SK-N-SH (cell line): ENCODE measurements around the gene SLC8A2. TPM values are rescaled to one million over a fixed set of nuclear protein-coding genes. Genes with fewer than 3 reads are reported as not detected.
A peak's percentile ranks its signal among the peaks of the same experiment; 100 is the strongest.

Experiments
- CTCF ChIA-PET: fragments of 300-600, 350-600 bp; formaldehyde crosslinking; extraction: SDS; loops from one replicate; lab custom pipeline; 2021; lab: Yijun Ruan, JAX
- POLR2A ChIA-PET: fragments of 350-600 bp; sonication (Branson Sonifier 250); formaldehyde crosslinking; extraction: SDS; loops from one replicate; lab custom pipeline; 2020; ENCODE audit warnings: antibody characterized with exemption, inconsistent platforms; lab: Yijun Ruan, JAX
- DNase-seq: peaks from one replicate; pipeline ENCODE4 v3.0.0; 2012
- H2AFZ ChIP-seq: fragments of 200-600 bp; sonication (generic); 2 replicates; pipeline ENCODE4 v1.8.1; 2016; ENCODE audit warnings: antibody characterized with exemption, mild to moderate bottlenecking, low read depth
- H3F3A ChIP-seq: fragments of 200-600 bp; sonication (generic); replicated peaks from 2 replicates; pipeline ENCODE3; 2016; ENCODE audit warnings: antibody characterized with exemption, mild to moderate bottlenecking; ENCODE audit not compliant: insufficient read depth
- H3K27ac ChIP-seq, 2 experiments: fragments of 200-500 bp in 1 of 2; fragments of 200-600 bp in 1 of 2; sonication (Bioruptor generic) in 1 of 2; sonication (generic), shearing (Covaris generic) in 1 of 2; 2 replicates each; pipeline versions ENCODE4 v1.5.1 to v1.6.1; 2014 to 2016; ENCODE audit warnings: low read depth in 2 of 2, inconsistent platforms in 1 of 2, low read length in 1 of 2, mild to moderate bottlenecking in 1 of 2, mixed read lengths in 1 of 2
- H3K27me3 ChIP-seq: fragments of 200-600 bp; sonication (generic), shearing (Covaris generic); 2 replicates; pipeline ENCODE4 v1.6.1; 2016; ENCODE audit warnings: mixed run types; ENCODE audit not compliant: insufficient read depth
- H3K36me3 ChIP-seq, 2 experiments: fragments of 200-500 bp in 1 of 2; fragments of 200-600 bp in 1 of 2; sonication (Bioruptor generic) in 1 of 2; sonication (generic) in 1 of 2; replicated peaks in 1 of 2; 2 replicates each; pipeline versions ENCODE3 to v1.5.1; 2014 to 2016; ENCODE audit warnings: low read length in 1 of 2, mild to moderate bottlenecking in 1 of 2; ENCODE audit not compliant: insufficient read depth in 2 of 2, control insufficient read depth in 1 of 2
- H3K4me1 ChIP-seq, 2 experiments: fragments of 200-500 bp in 1 of 2; fragments of 200-600 bp in 1 of 2; sonication (Bioruptor generic) in 1 of 2; sonication (generic), shearing (Covaris generic) in 1 of 2; 2 replicates each; pipeline versions ENCODE4 v1.5.1 to v1.6.1; 2014 to 2016; ENCODE audit warnings: low read depth in 1 of 2, low read length in 1 of 2, mixed run types in 1 of 2; ENCODE audit not compliant: insufficient read depth in 2 of 2, control insufficient read depth in 1 of 2
- H3K4me2 ChIP-seq: fragments of 200-600 bp; sonication (generic), shearing (Covaris generic); 2 replicates; pipeline ENCODE4 v1.6.1; 2017; ENCODE audit warnings: mixed run types
- H3K4me3 ChIP-seq, 2 experiments: fragments of 200-500 bp in 1 of 2; fragments of 200-600 bp in 1 of 2; sonication (Bioruptor generic) in 1 of 2; sonication (generic), shearing (Covaris generic) in 1 of 2; 2 replicates each; pipeline versions ENCODE4 v1.5.1 to v1.8.1; 2014 to 2016; ENCODE audit warnings: low read depth in 2 of 2, inconsistent platforms in 1 of 2, low read length in 1 of 2, mild to moderate bottlenecking in 1 of 2, mixed read lengths in 1 of 2, moderate library complexity in 1 of 2
- H3K79me2 ChIP-seq: fragments of 200-600 bp; sonication (generic); 2 replicates; pipeline ENCODE4 v1.8.1; 2017; ENCODE audit warnings: mild to moderate bottlenecking; ENCODE audit not compliant: insufficient read depth
- H3K9ac ChIP-seq: fragments of 200-600 bp; sonication (generic); 2 replicates; pipeline ENCODE4 v1.6.1; 2017; ENCODE audit warnings: mixed run types
- H3K9me2 ChIP-seq: fragments of 200-600 bp; sonication (generic); 2 replicates; pipeline ENCODE4 v1.6.1; 2017; ENCODE audit warnings: mixed run types
- H3K9me3 ChIP-seq: fragments of 200-600 bp; sonication (generic); 2 replicates; pipeline ENCODE4 v1.6.1; 2017; ENCODE audit warnings: mixed run types, mild to moderate bottlenecking, moderate library complexity
- H4K20me1 ChIP-seq: fragments of 200-600 bp; sonication (generic); 2 replicates; pipeline ENCODE4 v1.6.1; 2017; ENCODE audit warnings: mild to moderate bottlenecking, mixed run types; ENCODE audit not compliant: insufficient read depth
- EZH2phosphoT487 ChIP-seq: fragments of 200-600 bp; sonication (generic); IDR thresholded peaks from 2 replicates; pipeline ENCODE4 v1.6.1; 2017; ENCODE audit warnings: low read depth, mixed run types, mild to moderate bottlenecking, antibody characterized with exemption, moderate library complexity, borderline replicate concordance
- FOSL2 ChIP-seq: IDR thresholded peaks from 2 replicates; pipeline ENCODE4 v1.4.0; 2012; ENCODE audit warnings: low read depth, mild to moderate bottlenecking, moderate library complexity, borderline replicate concordance
- RAD21 ChIP-seq: IDR thresholded peaks from 2 replicates; pipeline ENCODE4 v1.6.1; 2012; ENCODE audit warnings: mild to moderate bottlenecking, low read length
- RXRA ChIP-seq: IDR thresholded peaks from 2 replicates; pipeline ENCODE4 v1.4.0; 2012; ENCODE audit warnings: low read depth, mild to moderate bottlenecking, borderline replicate concordance
- SMC3 ChIP-seq: IDR thresholded peaks from 2 replicates; pipeline ENCODE4 v1.6.1; 2012; ENCODE audit warnings: low read depth, low read length, improper control_type of control experiment
- TAF1 ChIP-seq: IDR thresholded peaks from 2 replicates; pipeline ENCODE4 v1.6.1; 2012; ENCODE audit warnings: low read depth, mild to moderate bottlenecking, low read length, moderate library complexity, borderline replicate concordance
- WGBS: methylation state at CpG from one replicate; pipeline ENCODE4 v1.1.6; 2017; ENCODE audit warnings: low lambda C conversion rate; 5-methylcytosine and 5-hydroxymethylcytosine counted together
- polyA plus RNA-seq, 3 experiments: library from polyadenylated mRNA; depleted of rRNA; stranded (reverse); fragments of >200 nt; gene quantifications; 2 replicates each; pipeline ENCODE4 v1.2.3, GENCODE V29; 2012
- TF ChIP-seq, protein P1 (sequence below): fragments of 150-350 bp; IDR thresholded peaks from 2 replicates; pipeline ENCODE4 v1.6.1; 2017; ENCODE audit warnings: antibody characterized with exemption, low read length, low read depth, borderline replicate concordance
- TF ChIP-seq, protein P2 (sequence below): IDR thresholded peaks from 2 replicates; pipeline ENCODE4; 2012

The SLC8A2 gene
- polyA plus RNA-seq, 1 of the 3 experiments (the other 2 are of a cell fraction): 0.58 TPM

DNA sequence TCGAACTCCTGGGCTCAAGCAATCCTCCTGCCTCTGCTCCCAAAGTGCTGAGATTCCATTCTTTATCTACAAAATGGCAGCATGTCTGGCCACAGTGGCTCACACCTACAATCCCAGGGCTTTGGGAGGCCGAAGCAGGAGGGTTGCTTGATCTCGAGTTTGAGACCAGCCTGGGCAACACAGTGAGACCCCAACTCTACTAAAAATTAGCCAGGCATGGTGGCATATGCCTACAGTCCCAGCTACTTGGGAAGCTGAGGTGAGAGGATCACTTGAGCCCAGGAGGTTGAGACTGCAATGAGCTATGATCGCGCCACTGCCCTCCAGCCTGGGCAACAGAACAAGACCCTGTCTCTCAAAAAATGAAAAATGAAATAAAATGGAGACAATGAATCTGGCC lies 37.0 kb upstream of the SLC8A2 start:
- peaks cover 6 to 8% of the 10 kb centered on the region in 2 experiments for H3K36me3 ChIP-seq
- peaks cover 38% of the 10 kb centered on the region for H4K20me1 ChIP-seq
- no peak overlapping the region for H3K4me2 ChIP-seq
- no peaks in the 10 kb centered on the region for H3K27me3 ChIP-seq
- TF ChIP-seq TAF1: no peak
- TF ChIP-seq, protein P1, sequence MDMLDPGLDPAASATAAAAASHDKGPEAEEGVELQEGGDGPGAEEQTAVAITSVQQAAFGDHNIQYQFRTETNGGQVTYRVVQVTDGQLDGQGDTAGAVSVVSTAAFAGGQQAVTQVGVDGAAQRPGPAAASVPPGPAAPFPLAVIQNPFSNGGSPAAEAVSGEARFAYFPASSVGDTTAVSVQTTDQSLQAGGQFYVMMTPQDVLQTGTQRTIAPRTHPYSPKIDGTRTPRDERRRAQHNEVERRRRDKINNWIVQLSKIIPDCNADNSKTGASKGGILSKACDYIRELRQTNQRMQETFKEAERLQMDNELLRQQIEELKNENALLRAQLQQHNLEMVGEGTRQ: no peak
- TF ChIP-seq EZH2phosphoT487: no peak
- H2AFZ ChIP-seq: no peak overlapping the region
- no peak for DNase-seq
- H3K4me3 ChIP-seq: no peak overlapping the region
- H3K4me1 ChIP-seq: peaks cover 15 to 36% of the 10 kb centered on the region in 2 experiments; a peak in 3 of 4 replicates
- POLR2A ChIA-PET: no interaction called here
- H3K9ac ChIP-seq: no peak overlapping the region
- WGBS: 96% methylated on average over 5 of the region's 5 CpGs
- peaks cover 84% of the 10 kb centered on the region for H3K79me2 ChIP-seq
- no peaks in the 10 kb centered on the region for H3K9me2 ChIP-seq
- H3K27ac ChIP-seq: no peak overlapping the region
- H3F3A ChIP-seq: no peaks in the 10 kb centered on the region
- CTCF ChIA-PET: interaction anchor here (0.8 to 7.9 kb wide), 9 partner anchors 20 to 237 kb away, joined by 3 to 168 read pairs (median 5); partner anchors contain the start of genes NOP53 and SLC8A2
- no peaks in the 10 kb centered on the region for H3K9me3 ChIP-seq

DNA sequence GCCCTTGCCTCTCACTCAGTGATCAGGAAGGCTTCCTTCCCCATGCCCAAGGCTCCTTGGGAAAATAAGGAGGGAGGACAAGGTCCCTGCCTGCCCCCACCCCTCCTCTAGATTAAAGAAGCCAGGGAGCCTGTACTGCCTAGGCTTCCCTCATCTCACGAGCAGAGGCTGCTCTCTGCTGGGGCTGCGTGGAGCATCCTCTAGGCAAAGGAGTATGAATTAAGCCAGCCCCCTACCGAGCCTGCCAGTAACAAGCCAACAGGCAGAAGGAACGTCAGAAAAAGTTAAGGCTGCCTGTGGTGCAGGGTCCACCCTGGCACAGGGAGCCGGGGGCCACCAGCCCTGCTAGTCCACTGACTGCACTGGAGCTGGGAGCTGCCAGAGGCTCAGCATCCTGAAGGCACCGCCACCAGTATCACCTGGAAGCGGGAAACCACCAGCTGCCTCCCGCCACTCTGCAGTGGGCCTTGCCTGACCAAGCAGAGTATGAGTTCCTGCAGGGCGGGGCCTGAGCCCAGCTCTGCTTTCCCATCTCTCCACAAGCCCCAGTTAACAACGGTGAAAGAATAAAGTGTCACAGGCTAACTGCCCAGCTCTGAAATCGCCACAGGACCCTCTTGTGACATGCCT lies 36.3 kb upstream of the SLC8A2 start:
- H3K9ac ChIP-seq: no peak overlapping the region
- WGBS: 81% methylated on average over 10 of the region's 11 CpGs
- DNase-seq: no peak
- H3K4me2 ChIP-seq: no peak overlapping the region
- H2AFZ ChIP-seq: no peak overlapping the region
- TF ChIP-seq RAD21: peak; percentile 62
- TF ChIP-seq, protein P1: no peak
- TF ChIP-seq SMC3: peak; percentile 38; the same call in 1 of the 2 replicates
- no peaks in the 10 kb centered on the region for H3K9me3 ChIP-seq
- H4K20me1 ChIP-seq: peaks cover 36% of the 10 kb centered on the region
- peaks cover 79% of the 10 kb centered on the region for H3K79me2 ChIP-seq
- ChIA-PET CTCF (interaction anchor here (0.7 to 4.4 kb wide), 13 partner anchors 7 to 237 kb away, joined by 3 to 44 read pairs (median 5); partner anchors contain the start of genes NAPA, NOP53 and SLC8A2), POLR2A (interaction anchor here (0.9 to 1.3 kb wide), 3 partner anchors 12 to 60 kb away, joined by 3 to 5 read pairs (median 5); partner anchors contain the start of gene KPTN)
- peaks cover 10 to 29% of the 10 kb centered on the region in 2 experiments; a peak in 3 of 4 replicates for H3K4me1 ChIP-seq
- no peak overlapping the region for H3K4me3 ChIP-seq
- no peaks in the 10 kb centered on the region for H3K27me3 ChIP-seq
- peak overlapping the region in 1 of 2 experiments; percentile 89; a peak in 1 of 4 replicates for H3K27ac ChIP-seq
- no peaks in the 10 kb centered on the region for H3K9me2 ChIP-seq
- H3F3A ChIP-seq: no peaks in the 10 kb centered on the region
- H3K36me3 ChIP-seq: peaks cover 7 to 14% of the 10 kb centered on the region in 2 experiments

DNA sequence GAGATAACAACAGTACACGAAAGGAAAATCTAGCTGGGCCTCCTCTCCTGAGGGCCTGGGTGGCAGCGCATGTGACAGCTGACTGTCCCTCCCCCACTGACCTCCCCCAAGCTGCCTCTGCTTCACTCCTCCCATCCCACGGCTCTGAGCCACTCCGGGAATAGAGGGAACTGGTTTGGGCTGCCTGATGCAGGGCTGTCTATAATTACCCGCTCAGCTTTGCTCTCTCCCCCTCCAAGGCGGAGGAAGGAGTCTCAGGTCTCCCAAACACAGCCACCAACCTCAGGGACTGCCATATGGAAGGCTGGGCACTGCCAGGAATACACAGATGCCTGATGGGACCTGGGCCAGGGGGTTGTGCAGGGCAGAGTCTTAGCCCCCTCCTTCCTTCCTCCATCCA lies 35.3 kb upstream of the SLC8A2 start:
- no peak overlapping the region for H3K4me3 ChIP-seq
- no peak for TF ChIP-seq RXRA
- TF ChIP-seq FOSL2: no peak
- TF ChIP-seq, protein P2, sequence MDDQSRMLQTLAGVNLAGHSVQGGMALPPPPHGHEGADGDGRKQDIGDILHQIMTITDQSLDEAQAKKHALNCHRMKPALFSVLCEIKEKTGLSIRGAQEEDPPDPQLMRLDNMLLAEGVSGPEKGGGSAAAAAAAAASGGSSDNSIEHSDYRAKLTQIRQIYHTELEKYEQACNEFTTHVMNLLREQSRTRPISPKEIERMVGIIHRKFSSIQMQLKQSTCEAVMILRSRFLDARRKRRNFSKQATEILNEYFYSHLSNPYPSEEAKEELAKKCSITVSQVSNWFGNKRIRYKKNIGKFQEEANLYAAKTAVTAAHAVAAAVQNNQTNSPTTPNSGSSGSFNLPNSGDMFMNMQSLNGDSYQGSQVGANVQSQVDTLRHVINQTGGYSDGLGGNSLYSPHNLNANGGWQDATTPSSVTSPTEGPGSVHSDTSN: no peak
- no peaks in the 10 kb centered on the region for H3K9me3 ChIP-seq
- peaks cover 69% of the 10 kb centered on the region for H3K79me2 ChIP-seq
- H3K4me1 ChIP-seq: peaks cover 6 to 27% of the 10 kb centered on the region in 2 experiments; a peak in 2 of 4 replicates
- H3K27me3 ChIP-seq: no peaks in the 10 kb centered on the region
- no peak overlapping the region for H2AFZ ChIP-seq
- POLR2A ChIA-PET: interaction anchor here (1.2 to 1.3 kb wide), 2 partner anchors 23 to 59 kb away, joined by 5 read pairs; partner anchors contain the start of gene KPTN
- H3K27ac ChIP-seq: peak overlapping the region in 1 of 2 experiments; percentile 89; a peak in 1 of 4 replicates
- peaks cover 15 to 21% of the 10 kb centered on the region in 2 experiments for H3K36me3 ChIP-seq
- no peak for DNase-seq
- no peak overlapping the region for H3K4me2 ChIP-seq
- no peaks in the 10 kb centered on the region for H3F3A ChIP-seq
- no peaks in the 10 kb centered on the region for H3K9me2 ChIP-seq
- no peak overlapping the region for H3K9ac ChIP-seq
- WGBS: 79% methylated on average over 5 of the region's 6 CpGs
- H4K20me1 ChIP-seq: peaks cover 34% of the 10 kb centered on the region
- CTCF ChIA-PET: interaction anchor here (1.0 to 4.4 kb wide), 12 partner anchors 8 to 238 kb away, joined by 3 to 44 read pairs (median 5); partner anchors contain the start of genes KPTN, NAPA, NOP53 and SLC8A2
